NCI-H526 (cell line): ENCODE results near the gene ARL16.
A peak's percentile ranks its signal among the peaks of the same experiment; 100 is the strongest.

Source experiments
- DNase-seq, 2 experiments: peaks; one replicate each; lab custom pipeline; 2025; lab: John Stamatoyannopoulos, UW

ARL16 gene

DNA sequence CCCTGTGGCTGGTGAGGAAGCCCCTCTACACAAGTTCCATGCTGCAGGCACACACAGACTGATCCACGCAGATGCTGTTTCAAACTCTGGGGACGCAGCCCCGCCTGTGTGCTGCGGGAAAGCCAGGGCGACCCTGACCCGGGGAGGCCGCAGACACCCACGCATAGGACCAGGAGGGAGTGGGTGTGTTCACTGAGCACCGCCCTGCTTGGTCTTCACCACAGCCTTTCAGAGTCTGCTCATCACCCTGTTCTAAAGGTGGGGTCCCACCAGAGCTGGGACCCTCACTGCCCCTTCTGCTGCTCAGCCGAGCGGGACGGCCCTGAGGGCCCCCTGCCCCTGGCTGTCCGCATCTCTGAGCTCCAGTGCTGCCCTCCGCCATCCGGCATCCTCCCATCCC, 39.1 kb downstream of the ARL16 start:
- DNase-seq, result no peak

DNA sequence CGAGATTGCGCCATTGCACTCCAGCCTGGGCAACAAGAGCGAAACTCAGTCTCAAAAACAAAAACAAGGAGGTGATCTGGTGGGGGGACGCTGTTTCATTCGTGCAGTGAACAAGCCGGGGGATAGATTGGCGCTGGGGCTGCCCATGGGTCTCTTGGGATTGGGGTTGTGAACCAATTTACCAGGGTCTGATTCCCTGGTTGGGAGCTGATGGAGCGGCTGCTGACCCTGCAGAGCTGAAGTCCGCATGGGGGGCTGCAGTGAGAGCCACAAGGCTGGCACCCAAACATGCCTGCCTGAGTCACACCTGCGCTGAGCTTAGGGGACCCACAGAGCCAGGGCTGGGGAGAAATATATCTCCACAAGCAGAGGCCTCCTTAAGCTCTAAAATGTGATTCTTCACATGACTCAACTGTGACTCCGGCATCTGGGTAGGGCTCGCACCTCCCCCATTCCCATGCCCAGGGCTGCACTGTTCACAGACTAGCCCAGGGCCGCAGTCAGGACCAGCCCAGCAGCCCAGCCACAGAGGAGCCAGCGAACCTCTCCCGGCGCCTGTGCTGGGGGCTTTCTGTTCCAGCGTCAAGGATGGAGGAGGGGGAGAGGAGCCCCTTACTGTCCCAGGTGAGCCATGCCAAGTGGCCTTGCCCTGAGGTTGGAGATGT, 41.6 kb downstream of the ARL16 start:
- no peak for DNase-seq

DNA sequence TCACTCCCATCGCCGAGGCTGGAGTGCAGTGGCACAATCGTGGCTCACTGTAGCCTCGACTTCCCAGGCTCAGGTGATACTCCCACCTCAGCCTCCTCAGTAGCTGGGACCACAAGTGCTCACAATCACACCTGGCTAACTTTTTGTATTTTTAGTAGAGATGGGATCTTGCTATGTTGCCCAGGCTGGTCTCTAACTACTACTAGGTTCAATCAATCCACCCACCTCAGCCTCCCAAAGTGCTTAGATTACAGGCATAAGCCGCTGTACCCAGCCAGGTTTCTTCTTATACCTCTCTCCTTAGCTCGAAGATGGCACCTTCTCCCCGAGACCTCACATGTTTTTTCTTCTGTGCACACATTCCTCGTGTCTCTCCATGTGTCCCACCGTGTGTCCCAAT, 43.6 kb downstream of the ARL16 start:
- no peak for DNase-seq

DNA sequence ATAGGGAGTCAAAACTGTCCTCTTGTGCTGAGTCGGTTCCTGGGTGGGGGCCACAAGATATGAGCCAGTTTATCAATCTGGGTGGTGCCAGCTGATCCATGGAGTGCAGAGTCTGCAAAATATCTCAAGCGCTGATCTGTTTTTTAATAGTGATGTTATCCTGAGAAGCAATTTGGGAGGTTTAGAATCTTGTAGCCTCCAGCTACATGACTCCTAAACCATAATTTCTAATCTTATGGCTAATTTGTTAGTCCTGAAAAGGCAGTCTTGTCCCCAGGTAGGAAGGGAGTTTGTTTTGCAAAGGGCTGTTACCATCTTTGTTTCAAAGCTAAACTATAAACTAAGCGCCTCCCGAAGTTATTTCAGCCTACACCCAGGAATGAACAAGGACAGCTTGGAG, 44.9 kb downstream of the ARL16 start:
- DNase-seq, result no peak

DNA sequence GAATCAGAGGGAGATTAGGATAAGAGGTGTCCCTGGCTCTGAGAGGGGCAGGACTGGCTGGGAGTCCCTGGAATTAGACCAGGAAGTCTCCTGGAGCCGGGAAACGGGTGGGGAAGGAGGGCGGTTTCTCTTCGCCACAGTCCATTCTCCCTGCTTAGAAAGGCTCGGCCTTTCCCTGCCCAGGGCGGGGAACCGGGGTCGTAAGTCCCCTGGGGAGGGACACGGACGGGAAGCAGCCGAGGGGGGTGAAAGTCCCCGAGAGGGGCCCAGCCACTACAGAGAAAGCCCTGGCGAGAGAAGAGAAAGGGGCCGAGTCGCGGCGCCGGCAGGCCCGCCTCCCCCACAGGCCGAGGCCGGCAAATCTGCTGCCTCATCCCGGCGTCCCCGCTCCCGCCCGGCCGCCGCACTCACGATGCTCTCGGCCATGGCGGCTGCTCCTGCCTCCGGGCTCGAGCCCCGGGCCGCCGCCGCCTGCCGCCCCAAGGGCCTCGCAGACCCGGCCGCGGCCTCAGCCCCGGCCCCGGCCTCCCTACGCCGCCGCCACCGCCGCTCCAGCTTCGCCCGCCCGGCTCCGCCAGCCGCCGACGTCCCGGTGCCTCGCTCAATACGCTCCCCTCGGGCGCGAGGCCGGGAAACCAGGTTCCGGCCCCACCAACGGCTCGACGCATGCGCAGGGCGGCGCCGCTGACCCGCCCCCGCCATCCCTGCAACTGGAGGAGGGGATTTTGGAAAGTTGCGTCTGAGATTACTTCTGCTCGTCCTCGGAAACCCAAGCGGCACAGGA, 46.9 kb downstream of the ARL16 start, which contains the start of the genes NPLOC4 and TSPAN10:
NPLOC4 (minus strand) TSS at position 608 of the 784 bp plus-strand sequence; CDS start at position 426, 182 bp downstream.
TSPAN10 (plus strand) TSS at position 692 of the 784 bp plus-strand sequence. CDS start 5,217 bp downstream, outside the sequence.
- DNase-seq, result peak; percentile 48 to 92

DNA sequence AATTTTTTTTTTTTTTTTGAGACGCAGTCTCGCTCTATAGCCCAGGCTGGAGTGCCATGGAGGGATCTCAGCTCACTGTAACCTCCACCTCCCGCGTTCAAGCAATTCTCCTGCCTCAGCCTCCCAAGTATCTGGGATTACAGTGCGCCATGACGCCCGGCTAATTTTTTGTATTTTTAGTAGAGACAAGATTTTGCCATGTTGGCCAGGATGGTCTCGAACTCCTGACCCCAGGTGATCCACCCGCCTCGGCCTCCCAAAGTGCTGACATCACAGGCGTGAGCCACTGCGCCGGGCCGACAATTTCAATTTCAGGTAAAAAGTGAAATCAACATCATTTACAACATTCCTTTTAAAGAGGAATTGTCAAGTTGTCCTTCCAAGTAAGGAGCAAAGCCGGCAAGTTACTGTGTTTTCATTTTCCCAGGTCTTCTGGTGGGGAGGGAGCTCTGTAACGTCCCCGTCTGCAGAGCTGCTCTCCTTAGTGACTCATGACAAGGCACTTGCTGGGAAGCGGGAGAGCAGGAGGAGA, 47.6 kb downstream of the ARL16 start:
- DNase-seq, result no peak

DNA sequence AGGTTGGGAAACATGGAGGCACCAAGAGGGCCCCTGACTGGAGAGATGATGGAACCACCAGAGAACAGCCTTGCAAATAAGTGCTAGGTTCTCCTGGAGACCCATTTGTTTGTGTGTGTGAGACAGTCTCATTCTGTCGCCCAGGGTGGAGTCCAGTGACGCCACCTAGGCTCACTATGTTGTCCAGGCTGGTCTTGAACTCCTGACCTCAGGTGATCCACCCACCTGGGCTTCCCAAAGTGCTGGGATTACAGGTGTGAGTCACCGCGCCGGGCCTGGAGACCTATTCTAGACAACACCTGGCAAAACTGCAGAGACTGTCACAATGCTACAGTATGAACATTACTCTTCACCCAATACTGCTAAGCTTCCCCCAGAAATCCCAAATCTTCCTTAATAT, 48.2 kb downstream of the ARL16 start:
- DNase-seq, result no peak

DNA sequence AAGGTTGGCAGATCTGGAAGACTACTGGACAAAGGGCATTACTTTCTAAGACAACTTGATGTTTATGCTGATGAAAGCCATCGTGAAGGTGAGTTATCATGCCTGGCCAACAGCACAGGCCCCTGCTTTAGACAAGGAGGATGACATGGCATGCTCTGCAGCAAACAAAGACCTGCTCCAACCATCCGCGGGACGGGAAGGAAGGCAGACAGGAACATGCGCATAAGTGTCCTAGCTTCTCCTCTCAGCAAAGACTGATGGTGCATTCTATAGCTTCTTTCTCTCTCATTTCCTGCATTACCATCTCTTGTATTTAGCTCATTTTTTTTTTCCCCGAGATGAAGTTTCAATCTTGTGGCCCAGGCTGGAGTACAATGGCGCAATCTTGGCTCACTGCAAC, 52.1 kb downstream of the ARL16 start:
- no peak for DNase-seq
